Measurements from ENCODE around the gene ACSM2A. TPM values are rescaled to one million over a fixed set of nuclear protein-coding genes. Genes with fewer than 3 reads are reported as not detected.
"Not testable (repeated sequence)": the region's sequence is repeated elsewhere in the genome, so short reads cannot be mapped to it uniquely, and the experiment has no call there.

The ACSM2A gene
- total RNA-seq, 1 experiment from 2014 or later, result not detected

- H3K4me2 ChIP-seq (ENCODE audit: low read length), result no peak overlapping the region
- H3F3A ChIP-seq (ENCODE audit: low read length, unreplicated experiment), result no peaks in the 10 kb centered on the region
- TF ChIP-seq CTCF (conservative IDR thresholded peaks at IDR 0.05; ENCODE audit: low read depth, low read length) (no peak), EZH2phosphoT487 (IDR thresholded peaks at IDR 0.05; ENCODE audit: borderline replicate concordance, low read length) (no peak)
- no peaks in the 10 kb centered on the region for H3K4me1 ChIP-seq (ENCODE audit: insufficient read depth, low read length)
- H3K9ac ChIP-seq (ENCODE audit: low read length), result no peak overlapping the region
- no peaks in the 10 kb centered on the region for H3K36me3 ChIP-seq (ENCODE audit: low read depth, low read length)
- CTCF ChIA-PET, result no interaction called here
- ATAC-seq (no peak), DNase-seq (no peak)
- H3K9me2 ChIP-seq (replicated peaks; ENCODE audit: low read length), result no peaks in the 10 kb centered on the region
- H3K79me2 ChIP-seq (ENCODE audit: low read length), result no peaks in the 10 kb centered on the region
- H2AFZ ChIP-seq (ENCODE audit: low read length), result no peak overlapping the region
- H3K9me3 ChIP-seq (ENCODE audit: low read length), result no peaks in the 10 kb centered on the region
- no peaks in the 10 kb centered on the region for H4K20me1 ChIP-seq (ENCODE audit: low read length)
- no peaks in the 10 kb centered on the region for H3K27me3 ChIP-seq (ENCODE audit: low read length)
- no peak overlapping the region for H3K27ac ChIP-seq (ENCODE audit: low read length)
- H3K4me3 ChIP-seq (ENCODE audit: low read length), result no peak overlapping the region
- POLR2A ChIA-PET (ENCODE audit: unreplicated experiment), result no interaction called here
- BruUV-seq (replicated peaks), result no TSS peak
- intact Hi-C loops (cut with micrococcal nuclease), result no loop called here
Observed at GRCh38 chr16:20441191-20441590, 10.1 kb upstream of the ACSM2A start.

- H4K20me1 ChIP-seq (ENCODE audit: low read length); H2AFZ ChIP-seq (ENCODE audit: low read length); H3K27me3 ChIP-seq (ENCODE audit: low read length); intact Hi-C loops (cut with micrococcal nuclease); BruUV-seq (replicated peaks); H3K36me3 ChIP-seq (ENCODE audit: low read depth, low read length); H3K9me2 ChIP-seq (replicated peaks; ENCODE audit: low read length); H3K4me1 ChIP-seq (ENCODE audit: insufficient read depth, low read length); DNase-seq; H3K9me3 ChIP-seq (ENCODE audit: low read length); H3K4me2 ChIP-seq (ENCODE audit: low read length); H3K27ac ChIP-seq (ENCODE audit: low read length); H3K4me3 ChIP-seq (ENCODE audit: low read length); CTCF ChIA-PET; ATAC-seq; H3K79me2 ChIP-seq (ENCODE audit: low read length); H3F3A ChIP-seq (ENCODE audit: low read length, unreplicated experiment); H3K9ac ChIP-seq (ENCODE audit: low read length); POLR2A ChIA-PET (ENCODE audit: unreplicated experiment): not testable (repeated sequence)
Observed at GRCh38 chr16:20441859-20442258, 9.5 kb upstream of the ACSM2A start.

GRCh38 chr16:20446652-20447393, 4.5 kb upstream of the ACSM2A start:
- H3K27me3 ChIP-seq (ENCODE audit: low read length); intact Hi-C loops (cut with micrococcal nuclease); DNase-seq; H3K4me1 ChIP-seq (ENCODE audit: insufficient read depth, low read length); H3K36me3 ChIP-seq (ENCODE audit: low read depth, low read length); H3K9me3 ChIP-seq (ENCODE audit: low read length); ATAC-seq; POLR2A ChIA-PET (ENCODE audit: unreplicated experiment); H3F3A ChIP-seq (ENCODE audit: low read length, unreplicated experiment); H4K20me1 ChIP-seq (ENCODE audit: low read length); CTCF ChIA-PET; H3K9me2 ChIP-seq (replicated peaks; ENCODE audit: low read length); H3K79me2 ChIP-seq (ENCODE audit: low read length); H2AFZ ChIP-seq (ENCODE audit: low read length); H3K4me3 ChIP-seq (ENCODE audit: low read length); H3K27ac ChIP-seq (ENCODE audit: low read length); BruUV-seq (replicated peaks); H3K4me2 ChIP-seq (ENCODE audit: low read length); H3K9ac ChIP-seq (ENCODE audit: low read length): not testable (repeated sequence)

- H3K4me2 ChIP-seq (ENCODE audit: low read length); H3K27ac ChIP-seq (ENCODE audit: low read length); H3K36me3 ChIP-seq (ENCODE audit: low read depth, low read length); POLR2A ChIA-PET (ENCODE audit: unreplicated experiment); H3K9me3 ChIP-seq (ENCODE audit: low read length); BruUV-seq (replicated peaks); ATAC-seq; H3K4me1 ChIP-seq (ENCODE audit: insufficient read depth, low read length); CTCF ChIA-PET; H4K20me1 ChIP-seq (ENCODE audit: low read length); DNase-seq; H3K27me3 ChIP-seq (ENCODE audit: low read length); H3F3A ChIP-seq (ENCODE audit: low read length, unreplicated experiment); H3K9ac ChIP-seq (ENCODE audit: low read length); intact Hi-C loops (cut with micrococcal nuclease); H3K79me2 ChIP-seq (ENCODE audit: low read length); H2AFZ ChIP-seq (ENCODE audit: low read length); H3K4me3 ChIP-seq (ENCODE audit: low read length); H3K9me2 ChIP-seq (replicated peaks; ENCODE audit: low read length): not testable (repeated sequence)
Observed at GRCh38 chr16:20453633-20454032, 2.3 kb downstream of the ACSM2A start.

GRCh38 chr16:20459227-20459626, 7.9 kb downstream of the ACSM2A start:
- H3K4me2 ChIP-seq (ENCODE audit: low read length); H3K9me3 ChIP-seq (ENCODE audit: low read length); H3K27me3 ChIP-seq (ENCODE audit: low read length); POLR2A ChIA-PET (ENCODE audit: unreplicated experiment); H3K36me3 ChIP-seq (ENCODE audit: low read depth, low read length); H3K4me3 ChIP-seq (ENCODE audit: low read length); H3K79me2 ChIP-seq (ENCODE audit: low read length); H3K4me1 ChIP-seq (ENCODE audit: insufficient read depth, low read length); H3K9ac ChIP-seq (ENCODE audit: low read length); H3K9me2 ChIP-seq (replicated peaks; ENCODE audit: low read length); H3K27ac ChIP-seq (ENCODE audit: low read length); BruUV-seq (replicated peaks); DNase-seq; H3F3A ChIP-seq (ENCODE audit: low read length, unreplicated experiment); H4K20me1 ChIP-seq (ENCODE audit: low read length); CTCF ChIA-PET; H2AFZ ChIP-seq (ENCODE audit: low read length); ATAC-seq; intact Hi-C loops (cut with micrococcal nuclease): not testable (repeated sequence)

GRCh38 chr16:20460313-20460712, 9.0 kb downstream of the ACSM2A start:
- H2AFZ ChIP-seq (ENCODE audit: low read length); H4K20me1 ChIP-seq (ENCODE audit: low read length); CTCF ChIA-PET; POLR2A ChIA-PET (ENCODE audit: unreplicated experiment); H3K79me2 ChIP-seq (ENCODE audit: low read length); H3K4me3 ChIP-seq (ENCODE audit: low read length); H3K4me2 ChIP-seq (ENCODE audit: low read length); H3K27ac ChIP-seq (ENCODE audit: low read length); BruUV-seq (replicated peaks); H3K9me3 ChIP-seq (ENCODE audit: low read length); H3K27me3 ChIP-seq (ENCODE audit: low read length); intact Hi-C loops (cut with micrococcal nuclease); H3K36me3 ChIP-seq (ENCODE audit: low read depth, low read length); H3F3A ChIP-seq (ENCODE audit: low read length, unreplicated experiment); H3K9ac ChIP-seq (ENCODE audit: low read length); ATAC-seq; H3K9me2 ChIP-seq (replicated peaks; ENCODE audit: low read length); DNase-seq; H3K4me1 ChIP-seq (ENCODE audit: insufficient read depth, low read length): not testable (repeated sequence)
